Colonic mucosa (tissue), 4 donors: ENCODE results near the gene TRIP10. TPM values are rescaled to one million over a fixed set of nuclear protein-coding genes. Genes with fewer than 3 reads are reported as not detected.
"Not testable (repeated sequence)": the region's sequence is repeated elsewhere in the genome, so short reads cannot be mapped to it uniquely, and the experiment has no call there.

Experiments used
- DNase-seq: peaks from one replicate; pipeline ENCODE4 v3.0.0-alpha.2; 2020
- H3K27ac ChIP-seq: fragments of 200-600 bp; one replicate; pipeline ENCODE4 v1.8.0; 2021
- H3K27me3 ChIP-seq: fragments of 200-600 bp; one replicate; pipeline ENCODE4 v1.8.0; 2021
- H3K36me3 ChIP-seq: fragments of 200-600 bp; one replicate; pipeline ENCODE4 v1.8.0; 2021
- H3K4me1 ChIP-seq: fragments of 200-600 bp; one replicate; pipeline ENCODE4 v1.8.0; 2021; ENCODE audit warnings: mild to moderate bottlenecking
- H3K4me3 ChIP-seq: fragments of 200-600 bp; one replicate; pipeline ENCODE4 v1.8.0; 2021
- H3K9ac ChIP-seq, 2 donors: one replicate each; pipeline ENCODE4 v1.7.0; 2013; ENCODE audit warnings: control low read depth in 2 of 2, low read depth in 2 of 2, low read length in 2 of 2
- H3K9me3 ChIP-seq: fragments of 200-600 bp; one replicate; pipeline ENCODE4 v1.8.0; 2021
- intact Hi-C: fragments of 100-400 bp; cut with DNase I; formaldehyde crosslinking; loops from one replicate; pipeline ENCODE4 v1.14.1; 2022
- total RNA-seq, 2 donors: library from RNA; stranded (reverse); fragmentation: NEBNext Ultra II Directional in 1 of 2; extraction: Animal tissue kit (Norgen Biotek cat#: 25700) in 1 of 2; gene quantifications; one replicate each; pipeline ENCODE4 v1.2.1, GENCODE V29; 2021
- TF ChIP-seq, protein P1 (sequence below): fragments of 200-600 bp; IDR thresholded peaks from one replicate; pipeline ENCODE4 v1.8.0; 2022; ENCODE audit warnings: antibody characterized with exemption, mild to moderate bottlenecking
- donor health status: healthy.
- donor health status: DM: no; HTN: no; CAD: no.
- donor health status: DM: no; HTN: no; CAD: no.

Gene TRIP10
- total RNA-seq, 2 donors from 2014 or later, result 67.7 to 78.2 TPM

DNA sequence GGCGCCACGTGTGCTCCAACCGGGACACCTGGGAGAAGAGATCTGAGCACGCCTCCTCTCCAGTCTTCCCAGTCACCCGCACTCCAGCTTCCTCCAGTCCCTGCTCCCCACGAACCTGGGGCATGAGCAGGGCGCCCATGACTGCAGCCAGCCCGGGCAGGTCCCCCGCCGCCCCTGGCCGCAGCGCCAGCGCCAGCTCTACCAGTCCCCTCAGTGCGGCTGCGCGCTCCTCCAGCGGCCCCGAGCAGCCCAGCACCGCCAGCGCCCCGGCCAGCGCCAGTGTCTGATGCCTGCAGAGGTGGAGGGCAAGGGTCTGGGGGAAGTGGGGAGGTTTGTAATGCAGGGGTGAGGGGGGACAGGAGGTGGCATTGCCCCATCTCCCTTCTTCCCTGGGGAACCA lies 14.7 kb downstream of the TRIP10 start:
- no peaks in the 10 kb centered on the region for H3K27me3 ChIP-seq
- no peak overlapping the region for H3K4me3 ChIP-seq
- no peaks in the 10 kb centered on the region for H3K4me1 ChIP-seq
- H3K36me3 ChIP-seq, result no peaks in the 10 kb centered on the region
- H3K9ac ChIP-seq, result no peak overlapping the region
- TF ChIP-seq, protein P1, sequence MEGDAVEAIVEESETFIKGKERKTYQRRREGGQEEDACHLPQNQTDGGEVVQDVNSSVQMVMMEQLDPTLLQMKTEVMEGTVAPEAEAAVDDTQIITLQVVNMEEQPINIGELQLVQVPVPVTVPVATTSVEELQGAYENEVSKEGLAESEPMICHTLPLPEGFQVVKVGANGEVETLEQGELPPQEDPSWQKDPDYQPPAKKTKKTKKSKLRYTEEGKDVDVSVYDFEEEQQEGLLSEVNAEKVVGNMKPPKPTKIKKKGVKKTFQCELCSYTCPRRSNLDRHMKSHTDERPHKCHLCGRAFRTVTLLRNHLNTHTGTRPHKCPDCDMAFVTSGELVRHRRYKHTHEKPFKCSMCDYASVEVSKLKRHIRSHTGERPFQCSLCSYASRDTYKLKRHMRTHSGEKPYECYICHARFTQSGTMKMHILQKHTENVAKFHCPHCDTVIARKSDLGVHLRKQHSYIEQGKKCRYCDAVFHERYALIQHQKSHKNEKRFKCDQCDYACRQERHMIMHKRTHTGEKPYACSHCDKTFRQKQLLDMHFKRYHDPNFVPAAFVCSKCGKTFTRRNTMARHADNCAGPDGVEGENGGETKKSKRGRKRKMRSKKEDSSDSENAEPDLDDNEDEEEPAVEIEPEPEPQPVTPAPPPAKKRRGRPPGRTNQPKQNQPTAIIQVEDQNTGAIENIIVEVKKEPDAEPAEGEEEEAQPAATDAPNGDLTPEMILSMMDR, result no peak
- H3K9me3 ChIP-seq, result no peaks in the 10 kb centered on the region
- intact Hi-C loops, result loop anchor here (10.0 kb wide), 1 partner anchor 119 kb away; no protein-coding TSS in a partner anchor
- peak overlapping the region; percentile 88 for H3K27ac ChIP-seq
- DNase-seq, result no peak

DNA sequence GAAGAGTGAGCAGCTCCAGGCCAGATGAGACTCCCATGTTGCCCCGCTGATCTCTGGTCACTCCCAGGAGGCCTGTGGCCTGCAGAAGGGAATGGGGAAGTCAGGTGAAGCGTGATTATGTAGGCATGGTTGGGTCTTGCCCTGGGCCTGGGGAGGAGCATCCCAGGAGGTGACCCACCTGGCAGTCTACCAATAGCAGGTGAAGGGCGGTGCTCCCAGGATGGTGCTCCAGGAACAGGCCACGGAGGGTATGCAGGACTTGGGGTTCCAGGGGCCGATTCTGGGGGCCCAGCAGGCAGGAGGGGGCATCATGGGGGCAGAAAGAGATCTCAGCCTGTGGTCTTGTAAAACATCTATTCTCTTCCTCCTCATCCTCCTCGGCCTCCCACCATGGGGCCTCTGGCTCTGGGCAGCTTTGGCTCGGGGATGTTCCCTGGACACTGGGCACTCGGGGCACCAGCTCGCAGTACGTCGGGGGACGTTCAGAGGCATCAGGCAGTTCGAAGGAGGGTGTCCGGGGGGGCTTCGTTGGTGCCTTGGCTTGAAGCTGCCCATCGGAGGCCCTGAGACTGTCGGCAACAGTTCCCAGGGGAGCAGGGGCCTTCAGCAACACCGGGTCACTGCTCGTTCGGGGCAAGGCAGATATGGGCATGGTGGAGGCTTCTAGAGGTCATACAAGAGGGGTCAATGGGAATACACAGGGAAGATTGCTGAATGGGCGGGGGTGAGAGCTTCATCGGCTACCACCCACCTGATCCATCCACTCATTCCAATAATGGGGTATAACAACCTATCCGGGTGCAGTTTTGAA lies 15.4 kb downstream of the TRIP10 start:
- intact Hi-C loops, result loop anchor here (10.0 kb wide), 1 partner anchor 120 kb away; no protein-coding TSS in a partner anchor
- Histone ChIP-seq H3K4me3 (no peak overlapping the region), H3K27me3 (no peaks in the 10 kb centered on the region), H3K9ac (no peak overlapping the region), H3K27ac (no peak overlapping the region), H3K9me3 (no peaks in the 10 kb centered on the region), H3K4me1 (no peaks in the 10 kb centered on the region), H3K36me3 (no peaks in the 10 kb centered on the region)
- no peak for DNase-seq
- TF ChIP-seq, protein P1, result no peak

DNA sequence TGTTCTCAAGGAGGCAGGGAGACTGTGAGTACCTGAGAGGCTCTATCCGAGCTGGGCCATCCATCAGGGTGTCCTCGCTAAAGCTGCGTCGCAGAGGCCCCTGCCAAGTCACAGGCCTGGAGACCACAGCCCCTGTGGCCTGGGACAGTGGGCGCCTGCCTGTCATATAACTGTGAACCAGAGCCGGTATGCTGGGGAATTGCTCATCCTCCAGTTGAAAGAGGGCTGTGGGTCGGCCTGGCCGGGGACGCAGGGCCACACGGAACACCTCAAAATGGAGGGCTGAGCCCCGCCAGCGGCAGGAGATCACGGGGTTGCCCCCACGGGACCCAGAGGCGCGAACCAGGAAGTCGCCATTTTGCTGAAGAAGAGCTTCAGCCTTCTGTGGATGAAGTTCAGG lies 21.1 kb downstream of the TRIP10 start:
- no peak overlapping the region for H3K4me3 ChIP-seq
- H3K9ac ChIP-seq, result no peak overlapping the region
- TF ChIP-seq, protein P1, result no peak
- intact Hi-C loops, result no loop called here
- no peaks in the 10 kb centered on the region for H3K9me3 ChIP-seq
- DNase-seq, result no peak
- H3K4me1 ChIP-seq, result no peaks in the 10 kb centered on the region
- H3K27me3 ChIP-seq, result no peaks in the 10 kb centered on the region
- H3K27ac ChIP-seq, result no peak overlapping the region
- no peaks in the 10 kb centered on the region for H3K36me3 ChIP-seq

DNA sequence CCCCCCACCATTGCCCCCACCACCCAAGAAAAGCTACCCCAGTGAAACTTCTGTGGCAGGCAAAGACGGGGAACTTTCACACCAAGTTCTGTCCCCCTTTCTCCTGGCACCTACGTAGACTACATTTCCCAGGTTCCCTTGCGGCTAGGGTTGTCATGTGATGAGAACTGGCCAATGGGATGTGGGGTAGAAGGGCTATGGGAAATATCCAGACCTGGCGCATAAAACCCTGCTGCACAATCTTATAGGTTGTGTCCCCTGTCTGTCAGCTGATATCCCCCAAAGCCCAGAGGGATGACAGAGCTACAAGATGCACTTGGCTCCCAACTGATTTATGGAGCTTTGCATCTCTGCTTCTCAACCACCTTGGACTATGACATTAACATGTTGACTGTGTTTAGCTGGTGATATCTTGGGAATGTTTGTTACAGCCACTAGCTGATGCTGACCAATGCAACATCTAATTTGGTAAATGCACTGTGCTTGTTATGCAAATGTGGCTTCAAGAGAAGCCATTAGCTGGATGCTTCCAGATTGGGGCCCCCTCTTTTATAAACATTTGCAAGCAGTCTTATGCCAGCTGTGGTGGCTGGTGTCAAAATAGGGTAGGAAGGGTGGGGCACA lies 21.7 kb downstream of the TRIP10 start:
- Histone ChIP-seq H3K36me3 (no peaks in the 10 kb centered on the region), H3K9ac (no peak overlapping the region), H3K9me3 (no peaks in the 10 kb centered on the region), H3K4me1 (no peaks in the 10 kb centered on the region), H3K27ac (no peak overlapping the region), H3K27me3 (no peaks in the 10 kb centered on the region), H3K4me3 (no peak overlapping the region)
- TF ChIP-seq, protein P1, result no peak
- intact Hi-C loops, result no loop called here
- DNase-seq, result no peak

DNA sequence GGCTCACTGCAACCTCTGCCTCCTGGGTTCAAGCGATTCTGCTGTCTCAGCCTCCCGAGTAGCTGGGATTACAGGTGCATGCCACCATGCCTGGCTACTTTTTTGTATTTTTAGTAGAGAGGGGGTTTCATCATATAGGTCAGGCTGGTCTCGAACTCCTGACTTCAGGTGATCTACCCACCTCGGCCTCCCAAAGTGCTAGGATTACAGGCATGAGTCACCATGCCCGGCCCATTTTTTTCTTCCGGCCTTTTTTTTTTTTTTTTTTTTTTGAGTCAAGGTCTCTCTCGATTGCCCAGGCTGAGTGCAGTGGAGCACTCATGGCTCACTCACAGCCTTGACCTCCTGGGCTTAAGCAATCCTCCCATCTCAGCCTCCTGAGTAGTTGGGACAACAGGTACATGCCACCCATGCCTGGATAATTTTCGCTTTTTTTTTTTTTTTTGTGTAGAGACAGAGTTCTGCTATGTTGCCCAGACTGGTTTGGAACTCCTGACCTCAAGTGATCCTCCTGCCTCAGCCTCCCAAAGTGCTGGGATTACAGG lies 22.8 kb downstream of the TRIP10 start:
- H3K9me3 ChIP-seq, H3K4me3 ChIP-seq, H3K9ac ChIP-seq, H3K36me3 ChIP-seq, intact Hi-C loops, H3K27ac ChIP-seq, H3K4me1 ChIP-seq, H3K27me3 ChIP-seq, DNase-seq: not testable (repeated sequence)
